Heart right ventricle (tissue), 16 donors: ENCODE data around the gene LCE2B. TPM values are rescaled to one million over a fixed set of nuclear protein-coding genes. Genes with fewer than 3 reads are reported as not detected.

Source experiments
- ATAC-seq, 8 donors: fragments of 200-7000 bp; cut with Tn5 transposase; one replicate each; pipeline ENCODE4 v1.9.1; 2020; ENCODE audit warnings: mild to moderate bottlenecking in 8 of 8, moderate library complexity in 8 of 8, moderate number of reproducible peaks in 1 of 8
- DNase-seq, 2 donors: peaks; one replicate each; pipeline ENCODE4 v3.0.0-alpha.2; 2020
- H3K27ac ChIP-seq, 10 donors: fragments of 200-600 bp; sonication (generic) in 2 of 10; one replicate each; pipeline versions ENCODE4 v1.5.0 to v1.8.0; 2020 to 2022; ENCODE audit warnings: mild to moderate bottlenecking in 3 of 10
- H3K27me3 ChIP-seq, 7 donors: fragments of 200-600 bp; one replicate each; pipeline ENCODE4 v1.8.0; 2021 to 2022; ENCODE audit warnings: mild to moderate bottlenecking in 2 of 7
- H3K36me3 ChIP-seq, 9 donors: fragments of 200-600 bp; sonication (generic) in 1 of 9; one replicate each; pipeline versions ENCODE4 v1.5.0 to v1.8.0; 2020 to 2022; ENCODE audit warnings: mild to moderate bottlenecking in 2 of 9
- H3K4me1 ChIP-seq, 9 donors: fragments of 200-600 bp; sonication (generic) in 1 of 9; one replicate each; pipeline versions ENCODE4 v1.5.0 to v1.8.0; 2020 to 2022; ENCODE audit warnings: mild to moderate bottlenecking in 4 of 9
- H3K4me3 ChIP-seq, 10 donors: fragments of 200-600 bp; sonication (generic) in 2 of 10; one replicate each; pipeline versions ENCODE4 v1.5.0 to v1.8.0; 2020 to 2022; ENCODE audit warnings: mild to moderate bottlenecking in 7 of 10, moderate library complexity in 2 of 10
- H3K9me3 ChIP-seq, 11 donors: fragments of 200-600 bp in 10 of 11; sonication (generic) in 2 of 11; one replicate each; pipeline versions ENCODE4 v1.5.0 to v1.8.0; 2013 to 2022; ENCODE audit warnings: mild to moderate bottlenecking in 2 of 11, control low read depth in 1 of 11, moderate library complexity in 1 of 11
- CTCF ChIP-seq, 9 donors: fragments of 200-600 bp; sonication (generic) in 2 of 9; IDR thresholded peaks; one replicate each; pipeline versions ENCODE4 v1.5.0 to v1.8.0; 2021 to 2022; ENCODE audit warnings: antibody characterized with exemption in 9 of 9, mild to moderate bottlenecking in 5 of 9, moderate library complexity in 1 of 9
- WGBS, 2 donors: extraction: QIAGEN DNeasy Blood & Tissue Kit; methylation state at CpG; one replicate each; pipeline ENCODE4 v1.1.7; 2013; ENCODE audit warnings: inconsistent platforms in 1 of 2; 5-methylcytosine and 5-hydroxymethylcytosine counted together
- intact Hi-C, 10 donors: fragments of 100-400 bp; cut with DNase I; formaldehyde crosslinking; loops; one replicate each; pipeline versions ENCODE4 v1.11.1 to v1.14.2; 2022
- polyA plus RNA-seq, 2 donors: library from polyadenylated mRNA; stranded (reverse); fragments of 200-250 nt; gene quantifications; one replicate each; pipeline ENCODE4 v1.2.3, GENCODE V29; 2013
- total RNA-seq, 10 donors: library from RNA; stranded (reverse); fragmentation: NEBNext Ultra II Directional in 3 of 10; extraction: Animal tissue kit (Norgen Biotek cat#: 25700) in 3 of 10; gene quantifications; one replicate each; pipeline versions ENCODE4 v1.2.1 to v1.2.4, GENCODE V29; 2021 to 2023
- donor health status: Arrhythmogenic right ventricular cardiomyopathy.
- donor health status: ischemic (EF 13 %, LVEDD 7.1; RV severe dilation, severe dysfunction).
- donor health status: healthy with polysubstance abuse.
- donor health status: DM: no; HTN: yes; CAD: no.
- donor health status: DM: no; HTN: no; CAD: no.
- donor health status: ischemic (EF 25% LVEDD 6.9; RV normal size, moderate dysfunction).
- donor health status: ischemic (EF 25% LVEDD 5.7; RV mildly dilated, moderate dysfunction).
- donor health status: healthy.
- donor health status: DM: yes; HTN: yes; CAD: no.
- donor health status: Ischemic cardiomyopathy.
- donor health status: ischemic (EF 35%, LVEDD 5.7; RV mildly dilated, moderate dysfunction).
- donor health status: nonischemic (EF 11% LVEDD 7.7; RV severe dilation, severe dysfunction).
- donor health status: DM: yes; HTN: yes; CAD: no.
- donor health status: PGD.
- donor health status: ischemic (EF 29% LVEDD 5.4; RV normal size, mild dysfunction).
- donor health status: nonischemic (EF 23%, LVEDD 6.1; RV moderate dilation, normal function).

LCE2B gene
- total and polyA plus RNA-seq, 12 donors, result not detected

GRCh38 chr1:152679459-152679858 is 6.5 kb upstream of the LCE2B start:
- peak in 1 of 8 donors; percentile 82 for ATAC-seq
- Histone ChIP-seq H3K4me3 (no peak overlapping the region), H3K36me3 (no peaks in the 10 kb centered on the region), H3K27ac (no peak overlapping the region), H3K9me3 (no peaks in the 10 kb centered on the region), H3K27me3 (peaks cover 0 to 10% (median 4%) of the 10 kb centered on the region in 7 donors), H3K4me1 (no peaks in the 10 kb centered on the region)
- intact Hi-C loops, result no loop called here
- TF ChIP-seq CTCF (IDR thresholded peaks at IDR 0.05), result no peak
- 69 to 70% methylated on average over 6 of the region's 6 CpGs for WGBS, 2 donors
- DNase-seq, result no peak

- ATAC-seq (no peak), DNase-seq (no peak)
- H3K9me3 ChIP-seq, result no peaks in the 10 kb centered on the region
- intact Hi-C loops, result no loop called here
- H3K27me3 ChIP-seq, result peaks cover 0 to 10% (median 3%) of the 10 kb centered on the region in 7 donors
- no peak overlapping the region for H3K4me3 ChIP-seq
- no peak overlapping the region for H3K27ac ChIP-seq
- H3K4me1 ChIP-seq, result no peaks in the 10 kb centered on the region
- 50 to 55% methylated on average over 2 of the region's 2 CpGs for WGBS, 2 donors
- TF ChIP-seq CTCF (IDR thresholded peaks at IDR 0.05), result no peak
- H3K36me3 ChIP-seq, result no peaks in the 10 kb centered on the region
These were observed 4.3 kb upstream of the LCE2B start for GRCh38 chr1:152681616-152682015.

- TF ChIP-seq CTCF (IDR thresholded peaks at IDR 0.05), result no peak
- Histone ChIP-seq H3K9me3 (no peaks in the 10 kb centered on the region), H3K27ac (no peak overlapping the region), H3K4me3 (no peak overlapping the region), H3K36me3 (no peaks in the 10 kb centered on the region), H3K4me1 (no peaks in the 10 kb centered on the region), H3K27me3 (peaks cover 0 to 10% (median 1%) of the 10 kb centered on the region in 7 donors)
- no peak for ATAC-seq
- DNase-seq, result no peak
- intact Hi-C loops, result no loop called here
These were observed 2.1 kb upstream of the LCE2B start for GRCh38 chr1:152683846-152684245.

- Histone ChIP-seq H3K27ac (no peak within 1 kb of the TSS), H3K9me3 (peaks cover 0 to 7% (median 0%) of the 10 kb centered on the region in 11 donors), H3K27me3 (no peaks in the 10 kb centered on the region), H3K4me3 (no peak within 1 kb of the TSS), H3K4me1 (no peaks in the 10 kb centered on the region), H3K36me3 (no peaks in the 10 kb centered on the region)
- 48 to 49% methylated on average over 4 of the region's 4 CpGs for WGBS, 2 donors
- TF ChIP-seq CTCF (IDR thresholded peaks at IDR 0.05), result no peak
- no peak for ATAC-seq
- intact Hi-C loops, result no loop called here
- no peak for DNase-seq
These were observed 12.0 kb downstream of the LCE2B start, which contains the start of gene LCE2A for GRCh38 chr1:152697701-152698600. Gene LCE2A (plus strand): TSS chr1:152698345. CDS start chr1:152698902, 557 bp downstream.
